ENCODE data around the gene RUSC1.
"Not testable (repeated sequence)": the region's sequence is repeated elsewhere in the genome, so short reads cannot be mapped to it uniquely, and the experiment has no call there.

RUSC1 gene

DNA sequence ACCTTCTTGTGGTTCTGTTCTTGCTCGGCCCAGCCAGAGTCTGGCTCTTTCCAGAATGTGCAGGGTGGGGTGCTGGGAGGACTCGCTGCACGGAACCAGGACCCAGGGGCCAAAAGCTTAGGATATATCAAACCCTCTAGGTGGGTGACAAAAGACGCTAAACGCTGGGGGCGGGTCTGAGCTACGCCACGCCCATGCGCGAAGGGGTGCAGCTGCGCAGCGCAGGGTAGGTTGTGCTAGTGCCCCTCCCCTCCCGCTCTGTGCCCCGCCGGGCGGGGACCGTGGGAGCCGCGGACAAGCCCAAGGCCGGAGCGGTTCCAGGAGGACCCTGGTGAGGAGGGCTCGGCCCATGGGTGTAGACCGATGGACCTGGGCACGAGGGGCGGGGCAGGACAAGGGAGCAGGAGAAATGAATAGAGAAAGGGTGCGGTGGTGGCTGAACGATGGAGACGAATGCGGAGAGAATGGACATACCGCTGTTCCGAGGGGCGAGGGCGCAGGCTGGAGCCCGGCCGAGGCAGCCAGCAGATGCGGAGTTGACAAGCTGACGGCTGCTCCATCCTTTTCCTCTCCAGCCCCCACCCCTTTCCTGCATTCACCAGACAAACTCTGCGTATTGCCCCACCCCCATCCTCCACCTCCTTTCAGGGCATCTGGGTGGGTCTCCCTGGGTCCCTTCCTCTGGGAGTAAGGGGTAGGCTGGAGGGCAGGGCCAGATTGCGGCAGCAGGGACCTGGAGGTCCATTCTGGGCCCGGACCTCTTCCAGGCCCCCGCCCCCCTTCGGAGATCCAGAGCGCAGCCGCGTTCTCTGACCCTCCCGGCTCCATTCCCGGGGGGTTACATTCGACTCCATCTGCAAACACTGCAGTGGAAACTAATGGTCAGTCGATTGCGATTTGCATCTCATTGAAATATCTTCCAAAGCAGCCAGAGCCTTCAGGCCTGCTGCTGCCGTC is at the start of gene RUSC1:
RUSC1 (plus strand) TSS at position 234 of the 957 bp plus-strand sequence. CDS start 880 bp downstream, outside the sequence.
- Histone ChIP-seq H3K27ac (peak within 1 kb of the TSS in 17 of 21 experiments; percentile 0 to 97 (median 55)), H3K4me3 (peak within 1 kb of the TSS; percentile 25 to 91 (median 32))

DNA sequence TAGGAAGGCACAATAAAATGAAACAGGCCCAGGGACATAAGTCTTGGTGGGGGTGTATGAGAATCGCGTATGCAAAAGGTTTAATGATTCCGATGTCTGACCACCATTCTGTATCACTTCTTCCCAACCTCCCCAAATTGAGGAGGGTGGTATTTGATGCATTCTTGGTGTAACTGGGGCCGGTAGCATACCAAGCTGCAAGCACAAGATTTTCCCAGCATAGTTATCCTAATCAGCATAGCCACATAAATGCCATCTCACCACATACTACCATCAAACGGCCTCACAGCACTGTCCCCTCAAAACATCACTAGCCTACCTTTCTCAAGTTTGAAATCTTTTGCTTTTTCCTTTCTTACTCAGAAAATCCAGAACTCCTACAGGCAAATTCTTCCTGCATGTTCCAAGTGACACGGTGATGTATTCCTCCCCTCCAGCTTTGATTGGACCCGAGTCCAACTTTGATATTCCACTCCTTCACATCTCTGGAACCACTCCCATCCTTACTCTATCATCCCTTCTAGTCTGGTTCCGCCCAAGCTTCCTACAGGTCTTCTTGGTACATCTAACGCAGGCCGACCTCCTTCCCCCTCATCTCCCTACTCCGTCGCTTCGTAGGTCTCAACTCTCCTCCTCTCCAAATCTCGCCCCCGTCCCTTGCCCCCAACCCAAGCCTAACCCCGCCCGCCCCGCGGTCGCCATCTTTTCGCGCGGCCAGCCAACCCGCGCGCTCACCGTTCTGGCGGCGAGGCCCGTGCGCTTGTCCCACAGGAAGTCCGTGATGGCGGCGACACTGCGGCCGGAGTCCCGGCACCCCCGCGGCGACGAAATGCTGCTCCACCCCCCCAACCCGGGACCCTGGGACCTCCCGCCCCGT is 48.0 kb upstream of the RUSC1 start:
- Histone ChIP-seq H3K27ac (peak overlapping the region; percentile 92 to 99 (median 97)), H3K4me3 (peak overlapping the region; percentile 60 to 95 (median 79))

GRCh38 chr1:155273343-155274245 is 47.1 kb upstream of the RUSC1 start, which contains the start of gene CLK2:
TSS of gene CLK2 (minus strand) at chr1:155273504. CDS start at chr1:155270977, 2,527 bp downstream.
- Histone ChIP-seq H3K27ac (peak within 1 kb of the TSS; percentile 92 to 99 (median 97)), H3K4me3 (peak within 1 kb of the TSS; percentile 60 to 95 (median 79))

DNA sequence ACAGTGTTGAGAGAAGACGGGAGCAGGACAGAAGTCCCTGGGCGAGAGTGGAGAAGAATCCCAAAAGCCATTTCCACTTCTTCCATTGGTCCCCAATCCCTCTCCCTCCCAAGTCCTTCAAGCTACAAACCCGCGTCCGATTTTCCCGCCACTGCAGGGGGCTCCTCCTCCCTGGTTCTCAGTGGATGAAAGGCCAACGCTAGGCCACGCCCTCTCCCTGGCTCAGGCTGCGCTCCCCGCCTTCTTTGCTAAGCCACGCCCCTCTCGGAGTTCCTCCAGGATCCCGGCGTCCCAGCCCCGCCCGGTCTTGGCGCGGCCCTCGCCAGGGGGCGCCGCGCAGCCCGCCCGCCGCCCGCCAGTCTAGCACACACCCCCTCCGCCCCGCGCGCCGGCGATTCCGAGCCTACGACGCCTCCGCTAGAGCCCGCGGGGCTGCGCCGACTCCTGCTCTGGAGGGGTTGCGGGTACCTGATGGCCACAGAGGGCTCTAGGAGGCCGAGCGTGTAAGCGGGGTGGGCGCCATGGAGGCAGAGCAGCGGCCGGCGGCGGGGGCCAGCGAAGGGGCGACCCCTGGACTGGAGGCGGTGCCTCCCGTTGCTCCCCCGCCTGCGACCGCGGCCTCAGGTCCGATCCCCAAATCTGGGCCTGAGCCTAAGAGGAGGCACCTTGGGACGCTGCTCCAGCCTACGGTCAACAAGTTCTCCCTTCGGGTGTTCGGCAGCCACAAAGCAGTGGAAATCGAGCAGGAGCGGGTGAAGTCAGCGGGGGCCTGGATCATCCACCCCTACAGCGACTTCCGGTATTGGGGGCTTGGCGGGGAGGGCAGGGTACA is 43.4 kb upstream of the RUSC1 start, which contains the start of gene HCN3:
HCN3 (plus strand) TSS at position 394 of the 832 bp plus-strand sequence; CDS start at position 522, 128 bp downstream.
- H3K27ac ChIP-seq, result peak within 1 kb of the TSS in 18 of 21 experiments; percentile 5 to 83 (median 66)
- peak within 1 kb of the TSS; percentile 52 to 82 (median 71) for H3K4me3 ChIP-seq

DNA sequence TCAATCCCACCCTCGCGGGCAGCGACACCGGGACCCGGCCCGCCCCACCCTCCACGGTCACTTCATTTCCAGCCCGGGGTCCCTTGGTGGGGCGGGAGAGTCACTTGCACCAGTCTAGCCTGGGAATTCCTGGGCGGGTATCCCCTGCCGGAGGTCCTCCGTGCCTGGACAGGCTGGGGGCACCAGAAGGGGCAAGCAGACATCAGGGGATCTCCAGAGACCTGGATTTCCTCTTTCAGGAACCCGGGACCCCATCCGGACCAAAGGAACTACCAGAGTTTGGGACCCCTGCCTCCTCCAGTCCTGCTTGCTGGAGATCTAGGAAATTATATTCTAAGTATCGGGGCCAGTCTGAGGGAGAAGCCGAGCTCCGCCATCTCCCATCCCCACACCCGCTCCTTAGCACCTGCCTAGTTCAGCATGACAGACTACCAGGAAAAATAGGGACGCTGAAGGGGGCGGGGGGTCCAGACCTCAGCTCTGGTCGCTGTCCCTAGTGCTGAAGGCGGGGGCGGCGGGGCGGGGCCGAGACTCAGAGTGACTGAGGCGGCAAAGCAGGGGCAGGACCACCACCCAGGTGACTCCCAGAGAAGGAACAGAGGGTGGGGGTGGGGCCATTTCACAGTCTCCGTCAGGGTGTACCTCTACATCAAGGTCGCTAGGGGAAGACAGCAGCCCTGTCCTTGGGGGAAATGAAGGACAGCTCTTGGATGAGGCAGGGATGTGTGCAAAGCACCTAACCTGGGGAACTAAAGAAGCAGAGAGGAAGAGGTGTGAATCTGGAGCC is 42.6 kb upstream of the RUSC1 start:
- Histone ChIP-seq H3K4me3 (peak overlapping the region; percentile 52 to 82 (median 71)), H3K27ac (peak overlapping the region in 17 of 21 experiments; percentile 5 to 83 (median 67))

- Histone ChIP-seq H3K4me3 (peak overlapping the region in 1 of 7 experiments; percentile 75), H3K27ac (no peak overlapping the region)
Measured at GRCh38 chr1:155278689-155279160, 42.0 kb upstream of the RUSC1 start.

- no peak overlapping the region for H3K27ac ChIP-seq
- H3K4me3 ChIP-seq, result no peak overlapping the region
Measured at GRCh38 chr1:155279268-155279667, 41.4 kb upstream of the RUSC1 start.

DNA sequence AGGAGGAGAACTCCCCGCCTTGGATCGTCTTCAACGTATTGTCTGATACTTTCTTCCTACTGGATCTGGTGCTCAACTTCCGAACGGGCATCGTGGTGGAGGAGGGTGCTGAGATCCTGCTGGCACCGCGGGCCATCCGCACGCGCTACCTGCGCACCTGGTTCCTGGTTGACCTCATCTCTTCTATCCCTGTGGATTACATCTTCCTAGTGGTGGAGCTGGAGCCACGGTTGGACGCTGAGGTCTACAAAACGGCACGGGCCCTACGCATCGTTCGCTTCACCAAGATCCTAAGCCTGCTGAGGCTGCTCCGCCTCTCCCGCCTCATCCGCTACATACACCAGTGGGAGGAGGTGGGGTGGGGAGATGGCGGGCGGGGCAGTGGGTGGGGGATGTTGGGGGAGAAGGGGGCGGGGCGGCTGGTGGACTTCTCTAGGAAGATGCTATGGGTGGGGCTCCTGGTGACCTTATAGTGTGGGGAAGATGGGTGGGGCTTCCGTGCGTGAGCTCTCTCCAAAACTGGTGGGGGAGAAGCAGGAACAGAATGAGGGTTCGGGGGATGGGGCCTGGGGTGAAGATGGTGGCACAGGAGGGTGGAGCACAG is 38.1 kb upstream of the RUSC1 start:
- Histone ChIP-seq H3K27ac (no peak overlapping the region), H3K4me3 (no peak overlapping the region)

DNA sequence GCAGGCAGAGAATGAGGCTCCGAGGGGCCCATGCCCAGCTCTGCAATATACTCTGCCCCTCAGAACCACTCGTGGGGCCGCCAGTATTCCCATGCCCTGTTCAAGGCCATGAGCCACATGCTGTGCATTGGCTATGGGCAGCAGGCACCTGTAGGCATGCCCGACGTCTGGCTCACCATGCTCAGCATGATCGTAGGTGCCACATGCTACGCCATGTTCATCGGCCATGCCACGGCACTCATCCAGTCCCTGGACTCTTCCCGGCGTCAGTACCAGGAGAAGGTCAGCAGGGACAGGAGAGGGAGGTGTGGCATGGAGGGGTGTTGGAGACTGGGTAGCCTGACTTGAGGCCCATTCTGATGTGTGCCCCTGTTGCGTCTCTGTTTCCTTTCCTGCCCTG is 36.2 kb upstream of the RUSC1 start:
- H3K4me3 ChIP-seq, result no peak overlapping the region
- no peak overlapping the region for H3K27ac ChIP-seq

DNA sequence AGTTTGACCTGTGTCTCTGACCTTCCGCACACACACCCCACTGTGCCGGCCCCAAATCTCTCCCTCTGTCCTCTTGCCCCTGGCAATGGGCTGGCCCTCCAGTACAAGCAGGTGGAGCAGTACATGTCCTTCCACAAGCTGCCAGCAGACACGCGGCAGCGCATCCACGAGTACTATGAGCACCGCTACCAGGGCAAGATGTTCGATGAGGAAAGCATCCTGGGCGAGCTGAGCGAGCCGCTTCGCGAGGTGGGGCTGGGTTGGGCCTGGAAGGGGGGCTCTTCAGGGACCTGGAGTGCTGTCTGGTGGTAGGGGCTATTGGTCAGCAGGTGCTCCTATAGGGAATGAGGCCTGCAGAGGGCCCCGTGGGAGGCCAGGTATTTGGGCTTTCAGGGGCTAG is 35.6 kb upstream of the RUSC1 start:
- no peak overlapping the region for H3K27ac ChIP-seq
- H3K4me3 ChIP-seq, result no peak overlapping the region

GRCh38 chr1:155285631-155286044 is 35.1 kb upstream of the RUSC1 start:
- Histone ChIP-seq H3K27ac (no peak overlapping the region), H3K4me3 (no peak overlapping the region)

DNA sequence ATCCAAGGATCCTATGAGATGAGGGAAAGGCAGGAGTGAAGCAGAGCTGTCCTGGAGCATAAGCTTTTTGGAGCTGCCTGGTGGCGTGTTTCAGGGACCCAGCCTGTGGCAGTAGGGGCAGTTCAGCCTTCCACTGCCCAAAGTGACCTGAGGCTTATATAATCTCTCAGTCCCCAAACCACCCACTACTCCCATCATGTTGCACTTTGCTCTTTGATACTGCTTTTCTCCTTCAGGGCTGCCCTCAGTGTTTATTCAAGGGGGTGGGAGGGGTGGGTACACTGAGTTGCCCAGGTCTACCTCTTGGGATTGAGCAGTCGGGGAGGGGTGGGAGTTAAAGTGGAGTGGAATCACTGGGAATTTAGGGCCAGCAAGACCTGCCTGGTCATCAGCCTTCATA is 34.1 kb upstream of the RUSC1 start:
- H3K27ac ChIP-seq, result no peak overlapping the region
- no peak overlapping the region for H3K4me3 ChIP-seq

GRCh38 chr1:155287987-155288543 is 32.6 kb upstream of the RUSC1 start:
- Histone ChIP-seq H3K4me3 (no peak overlapping the region), H3K27ac (no peak overlapping the region)

DNA sequence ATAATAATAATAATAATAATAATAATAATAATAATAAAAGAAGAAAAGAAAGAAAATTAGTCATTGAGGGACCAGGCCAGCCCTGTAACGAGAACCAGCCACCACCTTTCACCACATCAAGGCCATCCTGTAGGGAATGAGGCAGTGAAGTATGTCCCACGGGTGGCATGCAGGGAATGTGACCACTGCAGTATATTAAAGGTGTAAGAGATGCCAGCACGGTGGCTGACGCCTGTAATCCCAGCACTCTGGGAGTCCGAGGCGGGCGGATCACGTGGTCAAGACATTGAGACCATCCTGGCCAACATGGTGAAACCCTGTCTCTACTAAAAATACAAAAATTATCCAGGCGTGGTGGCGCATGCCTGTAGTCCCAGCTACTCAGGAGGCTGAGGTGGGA is 29.7 kb upstream of the RUSC1 start:
- H3K4me3 ChIP-seq, H3K27ac ChIP-seq: not testable (repeated sequence)

- H3K4me3 ChIP-seq, result no peak overlapping the region
- no peak overlapping the region for H3K27ac ChIP-seq
Measured at GRCh38 chr1:155293086-155293749, 27.5 kb upstream of the RUSC1 start.

Measured in skin epidermis (tissue), 12 donors.